IMR-90 (cell line): ENCODE measurements around the gene REV3L.

Experiments used
- CHD1 ChIP-seq: IDR thresholded peaks from 2 replicates; pipeline ENCODE4 v1.6.1; 2012; ENCODE audit warnings: low read depth, low read length, improper control_type of control experiment
- CTCF ChIP-seq: conservative IDR thresholded peaks from 2 replicates; pipeline ENCODE4 v1.5.1; 2012; ENCODE audit warnings: mild to moderate bottlenecking, low read depth, low read length, improper control_type of control experiment
- MAFK ChIP-seq: IDR thresholded peaks from 2 replicates; pipeline ENCODE4 v1.6.1; 2012; ENCODE audit warnings: low read depth, low read length, improper control_type of control experiment
- POLR2A ChIP-seq: IDR thresholded peaks from 2 replicates; pipeline ENCODE4 v1.6.1; 2012; ENCODE audit warnings: mild to moderate bottlenecking, low read depth, low read length
- RAD21 ChIP-seq: IDR thresholded peaks from 2 replicates; pipeline ENCODE4 v1.6.1; 2012; ENCODE audit warnings: low read length, improper control_type of control experiment
- SMC3 ChIP-seq: fragments of 150-350 bp; IDR thresholded peaks from 2 replicates; pipeline ENCODE4 v1.6.1; 2016; ENCODE audit warnings: low read depth, mild to moderate bottlenecking, antibody characterized with exemption, low read length, moderate library complexity

- TF ChIP-seq MAFK (no peak), POLR2A (no peak), CTCF (no peak), SMC3 (no peak), RAD21 (no peak), CHD1 (no peak)
Measured at GRCh38 chr6:111461860-111462259, 21.2 kb downstream of the REV3L start.
